Keratinocyte (primary cell): ENCODE results near the gene VAMP2.

Experiments used
- EZH2 ChIP-seq: IDR thresholded peaks from one replicate; pipeline ENCODE4 v1.6.1; 2012; ENCODE audit warnings: inconsistent platforms, mild to moderate bottlenecking, low read length, moderate library complexity
- TF ChIP-seq, protein P1 (sequence below), 3 experiments: IDR thresholded peaks in 1 of 3; conservative IDR thresholded peaks in 1 of 3; optimal IDR thresholded peaks in 1 of 3; 2 replicates in 2 of 3; 3 replicates in 1 of 3; pipeline versions ENCODE3 to v1.5.1; 2011; ENCODE audit warnings: low read length in 3 of 3, mild to moderate bottlenecking in 3 of 3, moderate library complexity in 2 of 3, control low read depth in 1 of 3, inconsistent platforms in 1 of 3; ENCODE audit not compliant: insufficient read depth in 2 of 3; ENCODE audit errors: extremely low read depth in 1 of 3

DNA sequence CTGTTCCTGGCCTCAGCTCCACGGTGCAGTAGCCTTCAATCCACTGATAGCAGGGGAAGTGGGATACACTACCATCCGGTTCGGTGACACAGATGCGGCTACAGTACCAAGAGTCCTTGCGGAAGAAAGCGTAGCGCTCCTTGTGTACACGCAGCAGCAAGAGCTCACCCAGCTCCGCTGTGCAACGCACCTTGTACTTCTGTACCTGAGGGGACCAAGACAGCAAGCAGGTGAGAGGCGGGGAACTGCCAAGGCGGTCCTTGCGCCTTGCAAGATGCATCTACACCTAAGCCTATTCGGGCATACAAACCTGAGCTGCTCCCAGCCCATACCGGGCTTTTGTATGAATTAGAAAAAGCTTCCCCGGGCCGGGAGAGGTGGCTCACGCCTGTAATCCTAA is 46.0 kb downstream of the VAMP2 start:
- TF ChIP-seq, protein P1, sequence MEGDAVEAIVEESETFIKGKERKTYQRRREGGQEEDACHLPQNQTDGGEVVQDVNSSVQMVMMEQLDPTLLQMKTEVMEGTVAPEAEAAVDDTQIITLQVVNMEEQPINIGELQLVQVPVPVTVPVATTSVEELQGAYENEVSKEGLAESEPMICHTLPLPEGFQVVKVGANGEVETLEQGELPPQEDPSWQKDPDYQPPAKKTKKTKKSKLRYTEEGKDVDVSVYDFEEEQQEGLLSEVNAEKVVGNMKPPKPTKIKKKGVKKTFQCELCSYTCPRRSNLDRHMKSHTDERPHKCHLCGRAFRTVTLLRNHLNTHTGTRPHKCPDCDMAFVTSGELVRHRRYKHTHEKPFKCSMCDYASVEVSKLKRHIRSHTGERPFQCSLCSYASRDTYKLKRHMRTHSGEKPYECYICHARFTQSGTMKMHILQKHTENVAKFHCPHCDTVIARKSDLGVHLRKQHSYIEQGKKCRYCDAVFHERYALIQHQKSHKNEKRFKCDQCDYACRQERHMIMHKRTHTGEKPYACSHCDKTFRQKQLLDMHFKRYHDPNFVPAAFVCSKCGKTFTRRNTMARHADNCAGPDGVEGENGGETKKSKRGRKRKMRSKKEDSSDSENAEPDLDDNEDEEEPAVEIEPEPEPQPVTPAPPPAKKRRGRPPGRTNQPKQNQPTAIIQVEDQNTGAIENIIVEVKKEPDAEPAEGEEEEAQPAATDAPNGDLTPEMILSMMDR (optimal IDR thresholded peaks at IDR 0.05 in 1 of 3, IDR thresholded peaks at IDR 0.05 in 1 of 3, conservative IDR thresholded peaks at IDR 0.05 in 1 of 3; ENCODE audit: extremely low read depth in 1 of 3, insufficient read depth in 2 of 3, low read length in 3 of 3), result no peak
- TF ChIP-seq EZH2, result no peak
